GM12878 (cell line): ENCODE data around the gene NEK8.

Experiments used
- CBX5 ChIP-seq: sonication (generic); IDR thresholded peaks from 2 replicates; pipeline ENCODE4 v1.6.1; 2016; ENCODE audit warnings: low read depth, moderate library complexity, mild to moderate bottlenecking, inconsistent platforms
- MTA3 ChIP-seq: IDR thresholded peaks from 2 replicates; pipeline ENCODE4 v1.6.1; 2012; ENCODE audit warnings: low read length, inconsistent platforms, borderline replicate concordance
- TF ChIP-seq, protein P1 (sequence below), 3 experiments: IDR thresholded peaks in 2 of 3; conservative IDR thresholded peaks in 1 of 3; 2 replicates each; pipeline ENCODE4 v1.5.1; 2011; ENCODE audit warnings: low read depth in 3 of 3, low read length in 3 of 3, mild to moderate bottlenecking in 3 of 3, control low read depth in 2 of 3, moderate library complexity in 2 of 3, inconsistent platforms in 1 of 3, mixed read lengths in 1 of 3; ENCODE audit not compliant: control insufficient read depth in 2 of 3, insufficient read depth in 1 of 3; ENCODE audit errors: extremely low read depth in 1 of 3

- TF ChIP-seq MTA3, result no peak
- no peak for TF ChIP-seq CBX5
- TF ChIP-seq, protein P1, sequence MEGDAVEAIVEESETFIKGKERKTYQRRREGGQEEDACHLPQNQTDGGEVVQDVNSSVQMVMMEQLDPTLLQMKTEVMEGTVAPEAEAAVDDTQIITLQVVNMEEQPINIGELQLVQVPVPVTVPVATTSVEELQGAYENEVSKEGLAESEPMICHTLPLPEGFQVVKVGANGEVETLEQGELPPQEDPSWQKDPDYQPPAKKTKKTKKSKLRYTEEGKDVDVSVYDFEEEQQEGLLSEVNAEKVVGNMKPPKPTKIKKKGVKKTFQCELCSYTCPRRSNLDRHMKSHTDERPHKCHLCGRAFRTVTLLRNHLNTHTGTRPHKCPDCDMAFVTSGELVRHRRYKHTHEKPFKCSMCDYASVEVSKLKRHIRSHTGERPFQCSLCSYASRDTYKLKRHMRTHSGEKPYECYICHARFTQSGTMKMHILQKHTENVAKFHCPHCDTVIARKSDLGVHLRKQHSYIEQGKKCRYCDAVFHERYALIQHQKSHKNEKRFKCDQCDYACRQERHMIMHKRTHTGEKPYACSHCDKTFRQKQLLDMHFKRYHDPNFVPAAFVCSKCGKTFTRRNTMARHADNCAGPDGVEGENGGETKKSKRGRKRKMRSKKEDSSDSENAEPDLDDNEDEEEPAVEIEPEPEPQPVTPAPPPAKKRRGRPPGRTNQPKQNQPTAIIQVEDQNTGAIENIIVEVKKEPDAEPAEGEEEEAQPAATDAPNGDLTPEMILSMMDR (IDR thresholded peaks at IDR 0.05 in 2 of 3, conservative IDR thresholded peaks at IDR 0.05 in 1 of 3; ENCODE audit: control insufficient read depth in 2 of 3, extremely low read depth in 1 of 3, insufficient read depth in 1 of 3, low read depth in 3 of 3, low read length in 3 of 3), result no peak
These were observed 26.4 kb upstream of the NEK8 start for GRCh38 chr17:28702026-28702751.
